Neural progenitor cell (in vitro differentiated cells): ENCODE data around the gene CTNNBIP1. TPM values are rescaled to one million over a fixed set of nuclear protein-coding genes. Genes with fewer than 3 reads are reported as not detected.

Source experiments
- DNase-seq: peaks from one replicate; pipeline ENCODE4 v3.0.0-alpha.2; 2016; ENCODE audit warnings: low spot score
- H2AFZ ChIP-seq: fragments of 200-600 bp; sonication (generic); replicated peaks from 2 replicates; pipeline ENCODE4 v1.6.1; 2016; ENCODE audit warnings: antibody characterized with exemption
- H3F3A ChIP-seq: fragments of 200-600 bp; sonication (generic); 2 replicates; pipeline ENCODE4 v1.6.1; 2016; ENCODE audit warnings: antibody characterized with exemption, low read depth
- H3K27ac ChIP-seq: fragments of 200-600 bp; sonication (generic); 2 replicates; pipeline ENCODE4 v1.5.1; 2016; ENCODE audit warnings: mild to moderate bottlenecking
- H3K27me3 ChIP-seq: fragments of 200-600 bp; sonication (generic); 2 replicates; pipeline ENCODE4 v1.6.1; 2016; ENCODE audit warnings: mild to moderate bottlenecking, moderate library complexity
- H3K36me3 ChIP-seq: fragments of 200-600 bp; sonication (generic); 2 replicates; pipeline ENCODE4 v1.5.1; 2016
- H3K4me1 ChIP-seq: fragments of 200-600 bp; sonication (generic); 2 replicates; pipeline ENCODE4 v1.6.1; 2016; ENCODE audit warnings: mixed run types
- H3K4me2 ChIP-seq: fragments of 200-600 bp; sonication (generic); 2 replicates; pipeline ENCODE4 v1.6.1; 2016
- H3K4me3 ChIP-seq: fragments of 200-600 bp; sonication (generic); 2 replicates; pipeline ENCODE4 v1.5.1; 2016
- H3K79me2 ChIP-seq: fragments of 200-600 bp; sonication (generic); 2 replicates; pipeline ENCODE4 v1.6.1; 2016; ENCODE audit warnings: low read depth
- H3K9ac ChIP-seq: fragments of 200-600 bp; sonication (generic); 2 replicates; pipeline ENCODE4 v1.6.1; 2016
- H3K9me3 ChIP-seq: fragments of 200-600 bp; sonication (generic); 2 replicates; pipeline ENCODE4 v1.5.1; 2016; ENCODE audit warnings: low read depth
- H4K20me1 ChIP-seq: fragments of 200-600 bp; sonication (generic); 2 replicates; pipeline ENCODE4 v1.6.1; 2016; ENCODE audit warnings: low read depth
- H3K27ac Mint-ChIP-seq: 3 replicates; pipeline ENCODE4 v1.8.0; 2021; ENCODE audit warnings: mixed read lengths
- H3K27me3 Mint-ChIP-seq: 2 replicates; pipeline ENCODE4 v1.8.0; 2022; ENCODE audit warnings: low read depth, mild to moderate bottlenecking, inconsistent platforms, moderate library complexity, mixed read lengths; ENCODE audit not compliant: insufficient read depth
- H3K36me3 Mint-ChIP-seq: 3 replicates; pipeline ENCODE4 v1.8.0; 2021; ENCODE audit warnings: mixed read lengths
- H3K4me1 Mint-ChIP-seq: 3 replicates; pipeline ENCODE4 v1.8.0; 2021; ENCODE audit warnings: mixed read lengths
- H3K4me3 Mint-ChIP-seq: 3 replicates; pipeline ENCODE4 v1.8.0; 2021; ENCODE audit warnings: mild to moderate bottlenecking, moderate library complexity, mixed read lengths
- H3K9me3 Mint-ChIP-seq: 3 replicates; pipeline ENCODE4 v1.8.0; 2020; ENCODE audit warnings: mixed read lengths
- EZH2 ChIP-seq: fragments of 200-600 bp; sonication (generic); IDR thresholded peaks from 2 replicates; pipeline ENCODE4 v1.6.1; 2017; ENCODE audit warnings: antibody characterized with exemption, mild to moderate bottlenecking, moderate library complexity
- EZH2phosphoT487 ChIP-seq: fragments of 200-600 bp; sonication (generic); IDR thresholded peaks from 2 replicates; pipeline ENCODE4 v1.6.1; 2017; ENCODE audit warnings: antibody characterized with exemption
- total RNA-seq: library from RNA; depleted of rRNA; stranded (reverse); fragments of >200 nt; gene quantifications from 2 replicates; pipeline ENCODE4 v1.2.3, GENCODE V29; 2015; ENCODE audit warnings: low replicate concordance
- TF ChIP-seq, protein P1 (sequence below): fragments of 200-600 bp; sonication (generic); IDR thresholded peaks from 2 replicates; pipeline ENCODE4 v1.5.1; 2017; ENCODE audit warnings: antibody characterized with exemption, mild to moderate bottlenecking

The CTNNBIP1 gene
- total RNA-seq, 1 donor from 2014 or later = 68.8 TPM

DNA sequence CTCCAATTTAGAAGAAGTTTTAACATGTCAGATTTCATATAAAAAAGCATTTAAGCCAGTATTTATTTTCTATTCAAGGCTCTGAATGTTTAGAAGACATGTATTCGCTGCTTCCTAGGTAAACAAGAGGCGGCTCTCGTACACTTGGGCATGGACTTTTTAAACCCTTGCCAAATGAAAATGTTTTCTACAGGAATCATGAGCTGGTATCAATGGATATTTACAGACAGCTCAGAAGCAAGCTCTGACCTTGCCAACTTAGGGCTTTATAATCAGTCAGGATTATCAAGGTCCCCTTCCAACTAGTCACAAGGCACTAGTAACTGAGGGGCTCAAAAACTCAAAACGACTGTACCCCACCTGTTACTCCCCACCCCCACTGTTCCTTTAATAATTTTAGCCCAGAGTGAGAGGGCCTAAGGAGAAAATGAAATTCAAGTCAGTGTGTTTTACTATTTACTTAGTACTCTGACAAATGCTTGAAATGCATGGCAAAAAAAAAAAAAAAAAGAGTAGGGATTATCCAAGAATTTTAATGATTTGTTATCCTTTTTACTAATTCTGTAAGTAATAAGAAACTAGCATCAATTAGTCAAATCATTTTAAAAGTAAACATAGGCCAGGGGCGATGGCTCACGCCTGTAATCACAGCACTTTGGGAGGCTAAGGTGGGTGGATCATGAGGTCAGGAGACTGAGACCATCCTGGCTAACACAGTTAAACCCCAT, 98.7 kb downstream of the CTNNBIP1 start:
- Histone ChIP-seq H3K9ac (no peak overlapping the region), H3K4me2 (no peak overlapping the region), H3K27ac (no peak overlapping the region), H4K20me1 (peaks cover 97% of the 10 kb centered on the region), H3F3A (peaks cover 25% of the 10 kb centered on the region), H3K27me3 (no peaks in the 10 kb centered on the region), H2AFZ (no peak overlapping the region), H3K36me3 (no peaks in the 10 kb centered on the region), H3K4me1 (peaks cover 22% of the 10 kb centered on the region), H3K4me3 (no peak overlapping the region), H3K79me2 (peaks cover 100% of the 10 kb centered on the region), H3K9me3 (no peaks in the 10 kb centered on the region)
- TF ChIP-seq, protein P1, sequence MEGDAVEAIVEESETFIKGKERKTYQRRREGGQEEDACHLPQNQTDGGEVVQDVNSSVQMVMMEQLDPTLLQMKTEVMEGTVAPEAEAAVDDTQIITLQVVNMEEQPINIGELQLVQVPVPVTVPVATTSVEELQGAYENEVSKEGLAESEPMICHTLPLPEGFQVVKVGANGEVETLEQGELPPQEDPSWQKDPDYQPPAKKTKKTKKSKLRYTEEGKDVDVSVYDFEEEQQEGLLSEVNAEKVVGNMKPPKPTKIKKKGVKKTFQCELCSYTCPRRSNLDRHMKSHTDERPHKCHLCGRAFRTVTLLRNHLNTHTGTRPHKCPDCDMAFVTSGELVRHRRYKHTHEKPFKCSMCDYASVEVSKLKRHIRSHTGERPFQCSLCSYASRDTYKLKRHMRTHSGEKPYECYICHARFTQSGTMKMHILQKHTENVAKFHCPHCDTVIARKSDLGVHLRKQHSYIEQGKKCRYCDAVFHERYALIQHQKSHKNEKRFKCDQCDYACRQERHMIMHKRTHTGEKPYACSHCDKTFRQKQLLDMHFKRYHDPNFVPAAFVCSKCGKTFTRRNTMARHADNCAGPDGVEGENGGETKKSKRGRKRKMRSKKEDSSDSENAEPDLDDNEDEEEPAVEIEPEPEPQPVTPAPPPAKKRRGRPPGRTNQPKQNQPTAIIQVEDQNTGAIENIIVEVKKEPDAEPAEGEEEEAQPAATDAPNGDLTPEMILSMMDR = no peak
- TF ChIP-seq EZH2phosphoT487 = no peak
- TF ChIP-seq EZH2 = no peak
- Mint-ChIP-seq H3K4me1 (peaks cover 26% of the 10 kb centered on the region), H3K27ac (no peak overlapping the region), H3K9me3 (no peaks in the 10 kb centered on the region), H3K27me3 (peaks cover 1% of the 10 kb centered on the region), H3K36me3 (peaks cover 12% of the 10 kb centered on the region), H3K4me3 (no peak overlapping the region)
- no peak for DNase-seq

DNA sequence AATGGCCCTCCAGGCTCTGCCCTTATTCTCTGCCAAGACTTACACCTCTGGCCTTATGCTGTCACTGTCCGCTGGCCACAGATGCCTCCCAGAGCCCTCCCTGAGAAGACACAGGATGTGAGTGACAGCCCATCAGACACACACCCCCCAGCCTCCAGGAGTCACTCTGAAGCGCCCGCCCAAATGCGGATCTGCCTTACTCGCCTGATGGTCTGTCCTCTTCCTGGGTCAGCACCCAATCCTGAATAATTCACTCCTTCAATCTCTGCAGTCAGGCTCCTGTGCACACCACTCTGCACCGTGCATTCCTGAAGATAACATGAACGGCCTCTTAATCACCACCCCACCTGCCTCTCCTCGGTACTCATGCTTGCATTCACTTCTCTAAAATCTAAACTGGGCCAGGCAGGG, 101.0 kb downstream of the CTNNBIP1 start:
- no peak overlapping the region for H2AFZ ChIP-seq
- Mint-ChIP-seq H3K36me3 (peaks cover 3% of the 10 kb centered on the region), H3K9me3 (no peaks in the 10 kb centered on the region), H3K27ac (peak overlapping the region; percentile 52), H3K4me3 (no peak overlapping the region), H3K4me1 (peaks cover 31% of the 10 kb centered on the region), H3K27me3 (peaks cover 2% of the 10 kb centered on the region)
- H3K27me3 ChIP-seq = no peaks in the 10 kb centered on the region
- H3K4me1 ChIP-seq = peaks cover 32% of the 10 kb centered on the region
- peaks cover 28% of the 10 kb centered on the region for H3F3A ChIP-seq
- no peaks in the 10 kb centered on the region for H3K36me3 ChIP-seq
- DNase-seq = no peak
- H3K9ac ChIP-seq = peak overlapping the region; percentile 14
- TF ChIP-seq EZH2phosphoT487 (no peak), EZH2 (no peak)
- TF ChIP-seq, protein P1 = no peak
- peaks cover 99% of the 10 kb centered on the region for H4K20me1 ChIP-seq
- no peak overlapping the region for H3K4me2 ChIP-seq
- peak overlapping the region; percentile 58 for H3K27ac ChIP-seq
- H3K9me3 ChIP-seq = no peaks in the 10 kb centered on the region
- H3K4me3 ChIP-seq = no peak overlapping the region
- H3K79me2 ChIP-seq = peaks cover 100% of the 10 kb centered on the region

DNA sequence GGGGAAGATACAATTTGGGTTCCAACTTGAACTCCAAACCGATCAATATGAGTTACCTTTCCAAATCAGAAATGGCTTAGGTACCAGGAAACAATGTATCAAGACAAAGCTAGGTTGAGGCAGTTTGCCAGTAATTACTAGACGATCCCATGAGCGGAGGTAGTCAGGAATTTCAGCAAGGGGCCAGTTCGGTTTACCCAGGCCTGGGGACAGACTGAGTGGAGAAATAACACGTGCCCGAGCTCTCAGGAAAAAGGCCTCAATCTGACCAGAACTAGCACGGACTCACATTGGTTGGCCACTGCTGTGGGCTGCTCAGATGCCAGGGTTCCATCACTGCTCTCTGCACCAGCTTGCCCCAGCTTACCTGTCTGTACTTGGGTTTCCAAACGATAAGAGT, 101.6 kb downstream of the CTNNBIP1 start:
- H3K9ac ChIP-seq = no peak overlapping the region
- H3K4me1 ChIP-seq = peaks cover 32% of the 10 kb centered on the region
- Mint-ChIP-seq H3K27me3 (peaks cover 2% of the 10 kb centered on the region), H3K36me3 (peaks cover 3% of the 10 kb centered on the region), H3K9me3 (no peaks in the 10 kb centered on the region), H3K4me3 (no peak overlapping the region), H3K27ac (peak overlapping the region; percentile 52), H3K4me1 (peaks cover 31% of the 10 kb centered on the region)
- no peak overlapping the region for H2AFZ ChIP-seq
- peak overlapping the region; percentile 58 for H3K27ac ChIP-seq
- H3K4me3 ChIP-seq = no peak overlapping the region
- peaks cover 99% of the 10 kb centered on the region for H4K20me1 ChIP-seq
- H3K79me2 ChIP-seq = peaks cover 100% of the 10 kb centered on the region
- DNase-seq = no peak
- no peaks in the 10 kb centered on the region for H3K27me3 ChIP-seq
- H3K9me3 ChIP-seq = no peaks in the 10 kb centered on the region
- no peaks in the 10 kb centered on the region for H3K36me3 ChIP-seq
- H3F3A ChIP-seq = peaks cover 28% of the 10 kb centered on the region
- TF ChIP-seq, protein P1 = no peak
- TF ChIP-seq EZH2 (no peak), EZH2phosphoT487 (no peak)
- no peak overlapping the region for H3K4me2 ChIP-seq
